IMR-90 (cell line): Measurements from ENCODE around the gene SPON1.

Source experiments
- CTCF ChIP-seq: conservative IDR thresholded peaks from 2 replicates; pipeline ENCODE4 v1.5.1; 2012; ENCODE audit warnings: mild to moderate bottlenecking, low read depth, low read length, improper control_type of control experiment
- MXI1 ChIP-seq: IDR thresholded peaks from 2 replicates; pipeline ENCODE4 v1.6.1; 2012; ENCODE audit warnings: low read depth, mild to moderate bottlenecking, low read length, moderate library complexity, borderline replicate concordance
- POLR2A ChIP-seq: IDR thresholded peaks from 2 replicates; pipeline ENCODE4 v1.6.1; 2012; ENCODE audit warnings: mild to moderate bottlenecking, low read depth, low read length
- RAD21 ChIP-seq: IDR thresholded peaks from 2 replicates; pipeline ENCODE4 v1.6.1; 2012; ENCODE audit warnings: low read length, improper control_type of control experiment
- RFX5 ChIP-seq: IDR thresholded peaks from 2 replicates; pipeline ENCODE4 v1.8.0; 2012; ENCODE audit warnings: low read depth, mild to moderate bottlenecking, low read length, moderate library complexity

- TF ChIP-seq CTCF (no peak), POLR2A (no peak), RAD21 (no peak), RFX5 (no peak), MXI1 (no peak)
Observed at GRCh38 chr11:14225666-14226065, 263.1 kb downstream of the SPON1 start.
